IPS DF 19.7 (cell line): ENCODE measurements around the gene APLP1.

Source experiments
- DNase-seq: peaks from one replicate; pipeline ENCODE4 v3.0.0-alpha.2; 2013; ENCODE audit warnings: low read depth, low spot score

The APLP1 gene

DNA sequence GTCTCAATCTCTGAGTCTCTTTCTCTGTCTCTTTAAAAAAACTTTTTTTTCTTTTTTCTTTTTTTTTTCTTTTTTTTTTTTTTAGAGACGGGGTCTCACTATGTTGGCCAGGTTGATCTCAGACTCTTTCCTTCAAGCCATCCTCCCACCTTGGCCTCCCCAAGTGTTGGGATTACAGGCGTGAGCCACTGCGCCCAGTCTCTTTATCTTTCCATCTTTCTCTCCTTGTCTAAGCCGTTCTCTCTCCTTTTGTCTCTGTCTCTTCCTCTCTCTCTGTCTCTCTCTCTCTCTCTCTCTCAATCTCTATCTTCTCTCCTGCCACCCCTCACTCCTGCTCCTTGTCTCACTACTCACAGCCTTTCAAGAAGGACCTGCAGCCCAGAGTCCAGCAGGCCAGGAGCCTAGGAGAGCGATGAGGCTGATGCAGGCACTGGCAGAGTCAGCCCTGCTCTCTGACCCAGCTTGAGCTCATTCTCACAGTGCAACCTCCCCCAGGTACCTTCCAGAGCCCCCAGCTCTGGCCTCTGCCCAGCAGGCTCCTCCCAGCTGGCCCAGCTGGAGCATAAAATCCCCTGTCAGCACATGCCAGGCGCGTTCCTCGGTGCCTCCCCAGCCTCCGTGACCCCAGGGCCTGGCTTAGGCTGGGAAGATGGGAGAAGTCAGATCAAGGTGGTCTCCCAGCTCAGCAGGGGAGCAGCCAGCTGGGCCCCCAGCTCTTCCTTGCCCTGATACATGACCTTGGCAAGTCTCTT is 16.2 kb upstream of the APLP1 start, which contains the start of gene NPHS1:
Gene NPHS1 (minus strand): TSS at position 476 of the 752 bp plus-strand sequence. CDS start 667 bp downstream, outside the sequence.
- no peak for DNase-seq

DNA sequence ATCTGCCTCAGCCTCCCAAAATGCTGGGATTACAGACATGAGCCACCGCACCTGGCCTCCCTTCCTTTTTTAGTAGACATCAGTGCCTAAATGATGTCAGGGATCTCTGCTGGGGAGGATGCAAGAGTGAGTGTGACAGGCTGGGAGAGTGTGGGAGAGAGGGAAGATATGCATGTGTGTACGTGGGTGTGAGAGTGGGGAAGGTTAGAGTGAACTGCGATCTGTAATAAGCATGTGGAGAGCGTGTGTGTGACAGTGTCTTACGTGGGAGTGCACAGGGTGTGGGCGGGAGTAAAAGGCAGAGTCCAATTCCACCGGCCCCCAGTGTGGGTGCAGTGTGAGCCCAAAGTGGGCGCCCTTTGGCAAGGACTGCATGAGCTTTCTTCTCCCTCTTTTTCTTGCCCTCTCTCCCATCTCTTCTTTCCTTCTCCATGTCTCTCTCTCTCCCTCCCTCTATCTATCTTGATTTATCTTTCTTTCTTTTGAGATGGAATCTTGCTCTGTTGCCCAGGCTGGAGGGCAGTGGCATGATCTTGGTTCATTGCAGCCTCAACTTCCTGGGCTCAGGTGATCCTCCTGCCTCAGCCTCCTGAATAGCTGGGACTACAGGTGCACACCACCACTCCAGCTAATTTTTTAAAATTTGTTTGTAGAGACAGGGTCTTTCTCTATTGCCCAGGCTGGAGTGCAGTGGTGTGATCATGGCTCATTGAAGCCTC is 15.2 kb upstream of the APLP1 start:
- DNase-seq, result no peak

DNA sequence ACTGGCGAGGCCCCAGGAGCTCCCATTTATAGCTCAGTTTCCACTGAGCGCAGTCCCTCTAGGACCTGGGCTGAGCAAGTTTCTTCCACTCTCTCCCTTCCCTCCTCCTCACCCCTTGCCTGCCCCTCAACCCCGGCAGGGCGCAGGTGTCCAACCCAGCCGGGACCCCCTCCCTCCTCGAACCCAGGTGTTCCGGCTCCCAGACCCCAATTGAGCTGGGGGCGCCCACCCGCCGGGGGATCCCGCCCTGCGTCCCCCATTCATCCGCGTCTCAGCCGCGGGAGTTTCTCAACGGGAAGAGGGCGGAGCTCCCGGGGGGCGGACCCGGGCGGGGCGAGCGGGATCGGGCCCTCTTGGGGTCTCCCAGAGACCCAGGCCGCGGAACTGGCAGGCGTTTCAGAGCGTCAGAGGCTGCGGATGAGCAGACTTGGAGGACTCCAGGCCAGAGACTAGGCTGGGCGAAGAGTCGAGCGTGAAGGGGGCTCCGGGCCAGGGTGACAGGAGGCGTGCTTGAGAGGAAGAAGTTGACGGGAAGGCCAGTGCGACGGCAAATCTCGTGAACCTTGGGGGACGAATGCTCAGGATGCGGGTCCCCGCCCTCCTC is 11.7 kb upstream of the APLP1 start, which contains the start of gene KIRREL2:
Gene KIRREL2 (plus strand): TSS at position 366 of the 604 bp plus-strand sequence. CDS start 209 bp downstream, at position 575.
- no peak for DNase-seq

DNA sequence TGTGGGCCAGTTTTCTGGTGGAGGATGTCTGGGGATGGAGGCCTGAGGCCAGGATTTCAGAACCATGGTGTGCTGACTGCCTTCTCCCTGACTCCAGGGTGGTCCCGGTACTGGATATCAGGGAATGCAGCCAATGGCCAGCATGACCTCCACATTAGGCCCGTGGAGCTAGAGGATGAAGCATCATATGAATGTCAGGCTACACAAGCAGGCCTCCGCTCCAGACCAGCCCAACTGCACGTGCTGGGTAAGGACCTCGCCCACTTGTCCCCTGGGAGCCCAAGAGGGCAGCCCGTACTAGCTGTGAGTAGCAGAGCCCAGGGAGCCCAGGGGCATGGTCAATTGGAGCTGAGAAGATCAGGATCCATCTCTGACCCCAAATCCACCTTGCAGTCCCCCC is 10.1 kb upstream of the APLP1 start:
- no peak for DNase-seq

DNA sequence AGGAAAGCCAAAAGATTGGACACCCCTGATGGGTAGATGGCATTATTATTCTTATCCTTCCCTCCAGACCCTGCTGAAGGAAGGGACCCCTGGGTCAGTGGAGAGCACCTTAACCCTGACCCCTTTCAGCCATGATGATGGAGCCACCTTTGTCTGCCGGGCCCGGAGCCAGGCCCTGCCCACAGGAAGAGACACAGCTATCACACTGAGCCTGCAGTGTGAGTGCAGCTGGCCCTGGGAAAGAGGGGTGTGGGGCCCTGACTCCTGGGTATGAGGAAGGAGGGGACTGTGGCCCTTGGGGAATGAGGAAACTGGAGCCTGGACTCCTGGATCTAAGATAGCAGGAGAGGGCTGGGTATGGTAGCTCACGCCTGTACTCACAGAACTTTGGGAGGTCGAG is 9.0 kb upstream of the APLP1 start:
- no peak for DNase-seq

DNA sequence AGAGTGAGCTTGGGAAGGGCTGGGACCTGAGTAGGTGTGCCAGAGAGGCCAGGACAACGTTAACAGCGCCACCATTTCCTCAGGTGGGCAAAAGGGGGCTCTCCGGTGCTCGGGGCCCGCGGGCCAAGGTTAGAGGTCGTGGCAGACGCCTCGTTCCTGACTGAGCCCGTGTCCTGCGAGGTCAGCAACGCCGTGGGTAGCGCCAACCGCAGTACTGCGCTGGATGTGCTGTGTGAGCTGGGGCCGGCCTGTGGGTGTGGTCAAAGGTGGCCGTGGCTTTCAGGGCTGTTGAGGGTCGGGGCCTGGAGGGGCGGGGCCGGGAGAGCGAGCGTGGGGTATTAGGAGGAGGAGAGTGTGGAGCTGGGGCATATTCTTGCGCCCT is 7.9 kb upstream of the APLP1 start:
- no peak for DNase-seq

DNA sequence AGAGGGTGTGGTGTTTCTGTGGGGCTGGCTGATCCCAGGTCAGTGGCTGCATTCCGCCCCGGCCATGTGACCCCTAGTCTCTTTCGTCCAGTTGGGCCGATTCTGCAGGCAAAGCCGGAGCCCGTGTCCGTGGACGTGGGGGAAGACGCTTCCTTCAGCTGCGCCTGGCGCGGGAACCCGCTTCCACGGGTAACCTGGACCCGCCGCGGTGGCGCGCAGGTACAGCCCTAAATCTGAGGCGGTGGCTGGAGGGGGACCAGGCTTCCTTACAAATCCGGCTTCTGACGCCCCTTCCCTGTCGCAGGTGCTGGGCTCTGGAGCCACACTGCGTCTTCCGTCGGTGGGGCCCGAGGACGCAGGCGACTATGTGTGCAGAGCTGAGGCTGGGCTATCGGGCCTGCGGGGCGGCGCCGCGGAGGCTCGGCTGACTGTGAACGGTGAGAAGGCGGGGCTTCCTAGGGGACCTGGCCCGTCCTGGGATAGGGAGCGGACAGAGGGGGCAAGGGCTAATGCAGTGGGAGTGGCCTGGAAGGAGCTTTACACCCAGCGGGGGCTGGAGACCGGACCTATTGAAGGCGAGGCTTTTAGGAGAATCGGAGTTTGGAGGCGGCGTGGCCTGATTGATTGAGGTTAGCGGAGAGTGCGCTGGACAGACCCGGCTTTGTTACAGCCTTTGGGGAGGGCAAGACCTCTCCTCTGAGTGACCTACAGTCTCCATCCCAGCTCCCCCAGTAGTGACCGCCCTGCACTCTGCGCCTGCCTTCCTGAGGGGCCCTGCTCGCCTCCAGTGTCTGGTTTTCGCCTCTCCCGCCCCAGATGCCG is 7.3 kb upstream of the APLP1 start:
- DNase-seq, result peak; percentile 72

DNA sequence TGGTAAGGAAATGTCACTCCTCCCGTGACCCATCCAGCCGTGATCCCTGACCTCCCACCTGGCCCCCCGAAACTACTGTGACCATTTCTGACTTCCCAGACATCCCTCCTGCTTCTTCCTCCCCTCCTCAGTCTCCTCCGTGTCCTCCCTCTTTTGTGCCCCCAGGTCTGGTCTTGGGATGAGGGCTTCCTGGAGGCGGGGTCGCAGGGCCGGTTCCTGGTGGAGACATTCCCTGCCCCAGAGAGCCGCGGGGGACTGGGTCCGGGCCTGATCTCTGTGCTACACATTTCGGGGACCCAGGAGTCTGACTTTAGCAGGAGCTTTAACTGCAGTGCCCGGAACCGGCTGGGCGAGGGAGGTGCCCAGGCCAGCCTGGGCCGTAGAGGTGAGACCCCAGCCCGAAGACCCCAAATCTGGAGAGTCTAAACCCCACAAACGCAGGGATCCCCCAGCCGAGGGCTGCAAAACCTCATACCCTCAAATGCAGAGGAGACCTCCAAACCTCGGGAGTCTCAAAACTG is 6.7 kb upstream of the APLP1 start:
- DNase-seq, result no peak

DNA sequence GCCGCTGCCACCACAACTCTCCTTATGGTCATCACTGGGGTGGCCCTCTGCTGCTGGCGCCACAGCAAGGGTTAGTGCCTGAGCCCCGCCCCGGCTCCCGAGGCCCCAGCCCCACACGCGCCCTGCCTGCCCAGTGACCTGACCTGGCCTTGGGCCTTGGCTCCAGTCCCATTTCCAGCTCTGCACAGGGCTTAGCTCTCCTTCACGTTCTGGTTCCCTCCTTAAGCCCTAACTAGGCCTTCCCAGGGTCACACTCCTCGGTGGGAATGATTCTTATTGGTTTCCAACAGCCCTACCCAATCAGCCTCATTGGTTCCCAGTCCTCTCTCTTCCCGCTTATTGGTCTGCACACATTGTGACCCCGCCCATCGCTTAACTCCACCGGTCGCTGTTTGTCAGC is 5.8 kb upstream of the APLP1 start:
- no peak for DNase-seq

DNA sequence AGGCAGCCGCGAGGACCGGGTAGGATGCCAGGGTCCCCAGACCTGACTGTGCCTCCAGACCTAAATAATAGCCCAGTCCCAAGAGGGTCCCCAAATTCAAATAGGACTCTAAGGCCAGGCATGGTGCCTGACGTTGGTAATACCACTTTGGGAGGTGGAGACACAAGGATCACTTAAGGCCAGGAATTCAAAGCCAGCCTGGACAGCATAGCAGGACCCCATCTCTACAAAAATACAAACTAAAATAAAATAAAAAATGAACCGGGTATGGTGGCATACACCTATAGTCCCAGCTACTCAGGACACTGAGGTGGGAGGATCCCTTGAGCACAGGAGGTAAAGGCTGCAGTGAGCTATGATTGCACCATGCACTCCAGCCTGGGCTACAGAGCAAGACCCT is 5.4 kb upstream of the APLP1 start:
- no peak for DNase-seq

DNA sequence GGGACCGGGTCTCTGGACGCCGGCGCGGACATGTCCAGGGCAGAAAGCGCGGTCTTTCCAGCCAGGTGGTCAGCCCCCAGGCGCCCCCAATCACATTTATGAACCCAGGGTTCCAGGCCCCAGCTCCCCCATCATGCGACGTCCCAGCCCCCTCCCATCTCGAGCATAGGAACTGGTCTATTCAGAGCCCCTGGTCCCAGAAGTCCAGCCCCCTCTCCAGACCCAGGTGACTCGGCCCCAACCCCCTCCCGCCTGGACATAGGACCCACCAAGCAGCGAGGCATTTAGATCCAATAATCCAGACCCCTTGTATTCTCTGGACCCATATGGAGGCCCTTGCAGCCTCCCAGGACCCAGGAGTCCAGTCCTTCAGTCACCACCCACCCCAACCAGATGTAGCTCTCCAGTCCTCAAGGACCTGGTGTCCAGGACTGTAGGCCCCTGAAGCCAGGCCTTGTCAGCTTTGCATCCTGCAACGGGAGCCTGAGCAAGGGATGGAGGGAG is 501 bp downstream of the APLP1 start:
- DNase-seq, result no peak

DNA sequence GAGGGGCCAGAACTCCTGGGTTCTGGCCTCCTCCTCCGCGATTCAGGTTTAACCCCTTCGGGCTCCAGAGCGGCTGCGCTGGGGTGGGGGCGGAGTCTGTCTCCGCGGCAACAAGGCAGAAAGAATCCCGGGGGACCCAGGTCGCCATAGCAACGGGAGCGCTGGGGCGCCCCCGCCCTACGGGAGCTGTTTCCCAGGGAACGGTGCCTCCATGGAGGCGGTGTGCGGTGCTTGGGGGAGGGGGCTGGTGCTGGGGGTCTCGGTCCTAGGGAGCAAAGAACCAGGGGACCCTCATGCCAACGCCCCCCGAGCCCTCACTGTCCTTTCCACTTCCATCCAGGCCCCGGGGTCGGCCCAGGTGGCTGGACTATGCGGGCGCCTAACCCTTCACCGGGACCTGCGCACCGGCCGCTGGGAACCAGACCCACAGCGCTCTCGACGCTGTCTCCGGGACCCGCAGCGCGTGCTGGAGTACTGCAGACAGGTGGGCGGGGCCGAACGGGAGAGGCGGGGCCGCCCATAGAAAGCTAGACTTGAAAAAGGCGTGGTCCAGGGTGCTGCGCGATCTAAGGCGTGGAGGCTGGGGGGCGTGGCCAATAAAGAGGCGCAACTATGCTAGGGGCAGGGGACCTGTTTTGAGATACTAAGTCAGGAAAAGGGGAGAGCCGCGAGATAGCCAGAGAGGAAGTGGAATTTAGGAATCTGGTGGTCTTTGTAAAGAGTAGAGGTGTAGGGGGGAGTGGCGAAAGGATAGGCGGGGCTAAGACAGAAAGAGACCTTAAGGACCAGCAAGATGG is 1.2 kb downstream of the APLP1 start:
- DNase-seq, result peak; percentile 60

DNA sequence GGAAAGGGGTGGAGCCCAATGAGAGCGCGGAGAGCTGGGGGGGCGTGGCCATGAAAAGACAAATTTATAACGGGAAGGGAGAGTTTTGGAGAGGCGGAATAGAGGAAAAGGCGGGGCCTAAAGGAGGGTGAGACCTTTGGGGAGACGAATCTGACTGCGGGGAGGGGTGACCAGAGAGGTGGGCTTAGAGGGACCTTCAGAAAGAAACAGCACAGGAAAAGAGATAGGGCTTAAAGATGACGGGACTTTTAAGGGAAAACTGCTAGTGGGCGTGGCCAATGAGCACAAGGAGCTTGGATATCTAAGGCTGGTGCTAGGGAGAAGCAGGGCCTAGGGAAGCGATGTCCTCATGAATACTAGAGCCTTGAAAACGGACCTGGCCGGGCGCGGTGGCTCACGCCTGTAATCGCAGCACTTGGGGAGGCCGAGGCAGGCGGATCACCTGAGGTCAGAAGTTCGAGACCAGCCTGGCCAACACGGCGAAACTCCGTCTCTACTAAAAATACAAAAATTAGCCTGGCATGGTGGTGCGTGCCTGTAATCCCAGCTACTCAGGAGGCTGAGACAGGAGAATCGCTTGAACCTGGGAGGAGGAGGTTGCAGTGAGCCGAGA is 1.9 kb downstream of the APLP1 start:
- DNase-seq, result peak; percentile 77

DNA sequence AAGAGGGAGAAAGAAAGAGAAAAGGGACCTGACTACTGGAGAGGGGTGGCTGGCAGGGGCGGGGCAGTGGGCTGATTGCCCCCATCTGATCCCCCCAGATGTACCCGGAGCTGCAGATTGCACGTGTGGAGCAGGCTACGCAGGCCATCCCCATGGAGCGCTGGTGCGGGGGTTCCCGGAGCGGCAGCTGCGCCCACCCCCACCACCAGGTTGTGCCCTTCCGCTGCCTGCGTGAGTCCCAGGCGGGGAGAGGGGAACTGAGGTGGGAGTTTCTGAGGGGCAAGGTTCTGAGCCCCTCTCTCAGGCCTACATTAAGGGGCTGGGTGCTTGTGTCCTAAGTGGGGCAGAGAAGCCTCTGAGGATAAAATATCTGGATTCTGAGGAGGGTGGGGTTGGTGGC is 2.4 kb downstream of the APLP1 start:
- no peak for DNase-seq

DNA sequence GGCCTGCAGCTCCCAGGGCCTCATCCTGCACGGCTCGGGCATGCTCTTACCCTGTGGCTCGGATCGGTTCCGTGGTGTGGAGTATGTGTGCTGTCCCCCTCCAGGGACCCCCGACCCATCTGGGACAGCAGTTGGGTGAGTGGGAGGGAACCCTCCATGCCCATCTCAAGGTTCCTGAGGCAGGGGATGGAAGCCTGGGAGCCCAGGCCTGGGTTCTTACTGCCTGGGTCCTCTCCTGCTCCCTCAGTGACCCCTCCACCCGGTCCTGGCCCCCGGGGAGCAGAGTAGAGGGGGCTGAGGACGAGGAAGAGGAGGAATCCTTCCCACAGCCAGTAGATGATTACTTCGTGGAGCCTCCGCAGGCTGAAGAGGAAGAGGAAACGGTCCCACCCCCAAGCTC is 3.2 kb downstream of the APLP1 start:
- DNase-seq, result no peak

DNA sequence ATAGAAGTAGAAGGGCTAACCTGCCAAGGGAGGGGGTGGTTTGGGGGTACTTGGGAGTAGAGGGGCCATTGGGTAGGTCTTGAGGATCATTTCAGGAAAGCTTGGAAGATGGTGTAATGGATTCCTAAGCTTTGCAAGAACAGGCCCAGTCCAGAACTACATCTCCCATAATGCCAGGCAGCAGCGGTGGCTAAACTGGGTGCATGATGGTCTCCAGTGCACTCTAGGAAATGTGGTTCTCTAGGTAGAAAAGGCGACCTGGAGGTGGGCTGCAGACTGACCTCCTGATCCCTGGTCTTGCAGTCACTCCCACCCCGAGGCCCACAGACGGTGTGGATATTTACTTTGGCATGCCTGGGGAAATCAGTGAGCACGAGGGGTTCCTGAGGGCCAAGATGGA is 3.8 kb downstream of the APLP1 start:
- DNase-seq, result no peak

DNA sequence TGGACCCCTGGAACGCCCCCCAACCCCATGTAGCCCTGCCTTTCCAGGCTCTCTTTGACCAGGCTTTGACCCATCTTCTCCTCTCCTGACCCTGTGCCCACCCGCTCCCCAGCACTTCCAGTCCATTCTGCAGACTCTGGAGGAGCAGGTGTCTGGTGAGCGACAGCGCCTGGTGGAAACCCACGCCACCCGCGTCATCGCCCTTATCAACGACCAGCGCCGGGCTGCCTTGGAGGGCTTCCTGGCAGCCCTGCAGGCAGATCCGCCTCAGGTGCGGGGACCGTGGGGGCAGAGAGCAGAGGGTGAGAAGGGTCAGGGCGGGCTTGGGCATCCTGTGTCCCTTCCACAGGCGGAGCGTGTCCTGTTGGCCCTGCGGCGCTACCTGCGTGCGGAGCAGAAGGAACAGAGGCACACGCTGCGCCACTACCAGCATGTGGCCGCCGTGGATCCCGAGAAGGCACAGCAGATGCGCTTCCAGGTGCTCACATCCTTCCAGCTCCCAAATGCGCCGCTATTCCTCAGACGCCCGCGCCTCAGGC is 6.1 kb downstream of the APLP1 start:
- no peak for DNase-seq

DNA sequence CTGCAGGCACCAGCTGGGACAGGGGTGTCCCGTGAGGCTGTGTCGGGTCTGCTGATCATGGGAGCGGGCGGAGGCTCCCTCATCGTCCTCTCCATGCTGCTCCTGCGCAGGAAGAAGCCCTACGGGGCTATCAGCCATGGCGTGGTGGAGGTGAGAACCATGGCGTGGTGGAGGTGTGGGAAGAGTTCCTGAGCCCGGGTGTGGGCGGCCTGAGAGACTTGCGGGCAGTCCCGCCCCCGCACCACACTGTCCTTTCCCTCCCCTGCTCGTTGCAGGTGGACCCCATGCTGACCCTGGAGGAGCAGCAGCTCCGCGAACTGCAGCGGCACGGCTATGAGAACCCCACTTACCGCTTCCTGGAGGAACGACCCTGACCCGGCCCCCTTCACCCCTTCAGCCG is 10.7 kb downstream of the APLP1 start:
- no peak for DNase-seq

DNA sequence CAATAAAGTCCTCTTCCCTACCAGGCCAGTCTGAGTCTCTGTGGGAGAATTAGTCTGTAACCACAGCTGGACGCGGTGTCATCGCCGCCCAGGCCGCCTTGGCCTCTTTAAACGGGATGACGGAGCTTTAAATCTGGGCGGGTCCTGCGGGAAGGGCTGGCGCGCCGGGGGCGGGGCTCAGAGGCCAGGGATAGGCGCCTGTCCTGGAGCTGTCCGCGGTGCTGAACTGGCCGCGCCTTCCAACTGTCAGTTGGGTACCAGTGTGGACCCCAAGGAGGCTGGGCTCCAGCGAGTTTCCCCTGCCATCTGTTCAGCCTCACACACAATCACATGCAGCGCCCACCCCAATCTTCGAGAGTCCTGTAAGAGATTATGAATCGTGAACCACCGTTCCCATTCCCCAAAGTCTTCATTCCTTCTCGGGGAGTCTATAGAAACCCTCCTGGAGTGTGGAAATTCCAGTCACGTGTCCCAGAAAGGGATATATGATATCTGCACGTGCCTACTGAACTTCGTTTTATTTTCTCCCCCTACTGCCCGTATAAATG is 11.5 kb downstream of the APLP1 start:
- DNase-seq, result no peak
